ENCODE measurements around the gene FAM184A. TPM values are rescaled to one million over a fixed set of nuclear protein-coding genes. Genes with fewer than 3 reads are reported as not detected.
"Not testable (repeated sequence)": the region's sequence is repeated elsewhere in the genome, so short reads cannot be mapped to it uniquely, and the experiment has no call there.

Gene FAM184A
- total RNA-seq, 4 donors from 2014 or later = 0.40 to 1.0 (median 0.79) TPM

DNA sequence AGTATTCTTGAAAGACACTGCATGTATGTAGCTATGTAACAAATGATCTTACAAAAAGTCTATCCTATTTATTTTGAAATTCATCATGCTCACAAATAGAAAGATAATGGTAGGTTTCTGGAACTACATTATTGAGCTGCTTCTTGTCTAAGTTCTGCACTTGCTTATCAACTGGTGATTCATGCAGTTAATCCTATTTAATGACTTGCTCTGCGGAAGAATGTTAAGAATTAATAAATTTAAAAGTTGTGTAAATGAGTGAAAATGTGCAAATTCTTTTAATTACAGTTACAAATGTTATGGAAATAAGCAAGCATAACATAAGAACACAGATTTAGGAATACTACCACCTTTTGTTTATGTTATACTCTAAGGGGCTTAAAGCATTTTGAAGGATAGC is 76.4 kb downstream of the FAM184A start:
- no peaks in the 10 kb centered on the region for H3K9me3 ChIP-seq
- no peaks in the 10 kb centered on the region for H3K36me3 ChIP-seq
- ATAC-seq = no peak
- intact Hi-C loops (cut with DNase I; ENCODE audit: low total_unique reads) = no loop called here
- H3K27me3 ChIP-seq = no peaks in the 10 kb centered on the region
- no peak overlapping the region for H3K4me3 ChIP-seq
- H3K4me1 ChIP-seq = no peaks in the 10 kb centered on the region
- DNase-seq = no peak
- in situ Hi-C loops (cut with MboI; ENCODE audit: low sequenced_read_pairs in 4 of 4) = no loop called here
- no peak overlapping the region for H3K27ac ChIP-seq
- TF ChIP-seq CTCF (IDR thresholded peaks at IDR 0.05 in 4 of 5, conservative IDR thresholded peaks at IDR 0.05 in 1 of 5) (no peak), POLR2A (IDR thresholded peaks at IDR 0.05) (no peak)

GRCh38 chr6:118999494-119000040 is 78.9 kb downstream of the FAM184A start:
- no peak overlapping the region for H3K27ac ChIP-seq
- no peaks in the 10 kb centered on the region for H3K36me3 ChIP-seq
- no peaks in the 10 kb centered on the region for H3K4me1 ChIP-seq
- ATAC-seq (no peak), DNase-seq (no peak)
- H3K4me3 ChIP-seq = no peak overlapping the region
- intact Hi-C loops (cut with DNase I; ENCODE audit: low total_unique reads) (no loop called here), in situ Hi-C loops (cut with MboI; ENCODE audit: low sequenced_read_pairs in 4 of 4) (no loop called here)
- no peaks in the 10 kb centered on the region for H3K27me3 ChIP-seq
- no peaks in the 10 kb centered on the region for H3K9me3 ChIP-seq
- no peak for TF ChIP-seq POLR2A (IDR thresholded peaks at IDR 0.05)

- H3K4me3 ChIP-seq; H3K4me1 ChIP-seq; H3K27ac ChIP-seq; H3K36me3 ChIP-seq; H3K27me3 ChIP-seq; DNase-seq; H3K9me3 ChIP-seq; in situ Hi-C loops (cut with MboI; ENCODE audit: low sequenced_read_pairs in 4 of 4); ATAC-seq; intact Hi-C loops (cut with DNase I; ENCODE audit: low total_unique reads): not testable (repeated sequence)
Observed at GRCh38 chr6:118997426-118997825, 81.0 kb downstream of the FAM184A start.

- no peak overlapping the region for H3K4me3 ChIP-seq
- TF ChIP-seq CTCF (IDR thresholded peaks at IDR 0.05 in 4 of 5, conservative IDR thresholded peaks at IDR 0.05 in 1 of 5) (no peak), POLR2A (IDR thresholded peaks at IDR 0.05) (no peak)
- DNase-seq = no peak
- ATAC-seq = no peak
- H3K4me1 ChIP-seq = no peaks in the 10 kb centered on the region
- H3K27ac ChIP-seq = no peak overlapping the region
- no peaks in the 10 kb centered on the region for H3K9me3 ChIP-seq
- in situ Hi-C loops (cut with MboI; ENCODE audit: low sequenced_read_pairs in 4 of 4) (no loop called here), intact Hi-C loops (cut with DNase I; ENCODE audit: low total_unique reads) (no loop called here)
- H3K36me3 ChIP-seq = no peaks in the 10 kb centered on the region
- H3K27me3 ChIP-seq = no peaks in the 10 kb centered on the region
Observed at GRCh38 chr6:118996289-118996820, 82.1 kb downstream of the FAM184A start.

GRCh38 chr6:118993803-118994251 is 84.6 kb downstream of the FAM184A start:
- Histone ChIP-seq H3K27ac (no peak overlapping the region), H3K4me1 (no peaks in the 10 kb centered on the region), H3K27me3 (no peaks in the 10 kb centered on the region), H3K36me3 (no peaks in the 10 kb centered on the region), H3K4me3 (no peak overlapping the region), H3K9me3 (no peaks in the 10 kb centered on the region)
- ATAC-seq (no peak), DNase-seq (no peak)
- in situ Hi-C loops (cut with MboI; ENCODE audit: low sequenced_read_pairs in 4 of 4) = no loop called here
- intact Hi-C loops (cut with DNase I; ENCODE audit: low total_unique reads) = no loop called here
- TF ChIP-seq POLR2A (IDR thresholded peaks at IDR 0.05) (no peak), CTCF (IDR thresholded peaks at IDR 0.05 in 4 of 5, conservative IDR thresholded peaks at IDR 0.05 in 1 of 5) (no peak)

- no peaks in the 10 kb centered on the region for H3K9me3 ChIP-seq
- ATAC-seq = no peak
- H3K4me3 ChIP-seq = no peak overlapping the region
- no peak overlapping the region for H3K27ac ChIP-seq
- H3K27me3 ChIP-seq = no peaks in the 10 kb centered on the region
- in situ Hi-C loops (cut with MboI; ENCODE audit: low sequenced_read_pairs in 4 of 4) (no loop called here), intact Hi-C loops (cut with DNase I; ENCODE audit: low total_unique reads) (no loop called here)
- TF ChIP-seq CTCF (IDR thresholded peaks at IDR 0.05 in 4 of 5, conservative IDR thresholded peaks at IDR 0.05 in 1 of 5) (no peak), POLR2A (IDR thresholded peaks at IDR 0.05) (no peak)
- no peaks in the 10 kb centered on the region for H3K36me3 ChIP-seq
- no peak for DNase-seq
- no peaks in the 10 kb centered on the region for H3K4me1 ChIP-seq
Observed at GRCh38 chr6:118993358-118993757, 85.1 kb downstream of the FAM184A start.

Data from gastrocnemius medialis (tissue), 4 donors.